ENCODE data around the gene SEPTIN10. TPM values are rescaled to one million over a fixed set of nuclear protein-coding genes. Genes with fewer than 3 reads are reported as not detected.

SEPTIN10 gene
- total RNA-seq, 1 donor from 2014 or later, result 57.4 TPM

DNA sequence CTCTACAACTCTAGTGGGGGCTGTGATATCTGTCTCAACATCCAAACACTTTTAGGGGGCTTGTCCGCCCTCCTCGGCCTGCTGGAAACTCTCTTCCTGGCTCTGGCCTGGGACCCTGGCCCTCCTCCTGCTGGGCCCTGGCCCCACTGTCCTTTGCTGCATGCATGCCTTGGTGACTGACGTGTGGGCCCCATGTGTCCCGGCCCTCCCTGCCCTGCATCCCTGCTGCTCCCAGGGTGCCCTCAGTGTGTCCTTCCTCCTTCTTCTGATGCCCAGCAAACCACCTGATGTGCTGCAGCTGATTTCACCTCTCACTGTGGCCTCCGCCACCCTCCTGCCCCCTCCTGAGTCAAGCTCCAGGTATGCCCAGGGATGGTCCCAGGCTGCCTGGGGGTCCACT is 101.7 kb downstream of the SEPTIN10 start:
- intact Hi-C loops (cut with DNase I), result loop anchor here (5.0 to 10.0 kb wide), 2 partner anchors 225 to 657 kb away; no protein-coding TSS in a partner anchor
- DNase-seq (ENCODE audit: low spot score), result no peak

DNA sequence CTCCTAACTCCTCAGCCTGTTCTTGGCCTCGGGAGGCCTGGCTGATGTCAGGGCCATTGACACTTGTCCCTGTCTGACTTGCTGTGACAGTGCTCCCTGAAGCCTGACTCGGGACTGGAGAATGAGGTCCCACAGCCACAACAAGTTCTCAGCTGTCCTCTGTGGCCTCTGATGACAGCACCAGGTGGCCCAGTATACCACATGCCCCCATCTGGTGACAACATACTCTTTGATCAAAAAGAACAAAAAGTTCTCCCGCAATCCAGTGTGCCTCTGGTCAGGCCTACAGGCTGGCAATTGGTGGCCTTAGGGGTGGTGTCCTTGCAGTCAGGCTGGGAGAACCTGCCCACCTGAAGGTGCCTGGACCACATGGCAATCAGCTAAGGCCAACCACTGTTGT is 102.6 kb downstream of the SEPTIN10 start:
- DNase-seq (ENCODE audit: low spot score), result no peak
- intact Hi-C loops (cut with DNase I), result loop anchor here (5.0 to 10.0 kb wide), 2 partner anchors 224 to 656 kb away; no protein-coding TSS in a partner anchor

DNA sequence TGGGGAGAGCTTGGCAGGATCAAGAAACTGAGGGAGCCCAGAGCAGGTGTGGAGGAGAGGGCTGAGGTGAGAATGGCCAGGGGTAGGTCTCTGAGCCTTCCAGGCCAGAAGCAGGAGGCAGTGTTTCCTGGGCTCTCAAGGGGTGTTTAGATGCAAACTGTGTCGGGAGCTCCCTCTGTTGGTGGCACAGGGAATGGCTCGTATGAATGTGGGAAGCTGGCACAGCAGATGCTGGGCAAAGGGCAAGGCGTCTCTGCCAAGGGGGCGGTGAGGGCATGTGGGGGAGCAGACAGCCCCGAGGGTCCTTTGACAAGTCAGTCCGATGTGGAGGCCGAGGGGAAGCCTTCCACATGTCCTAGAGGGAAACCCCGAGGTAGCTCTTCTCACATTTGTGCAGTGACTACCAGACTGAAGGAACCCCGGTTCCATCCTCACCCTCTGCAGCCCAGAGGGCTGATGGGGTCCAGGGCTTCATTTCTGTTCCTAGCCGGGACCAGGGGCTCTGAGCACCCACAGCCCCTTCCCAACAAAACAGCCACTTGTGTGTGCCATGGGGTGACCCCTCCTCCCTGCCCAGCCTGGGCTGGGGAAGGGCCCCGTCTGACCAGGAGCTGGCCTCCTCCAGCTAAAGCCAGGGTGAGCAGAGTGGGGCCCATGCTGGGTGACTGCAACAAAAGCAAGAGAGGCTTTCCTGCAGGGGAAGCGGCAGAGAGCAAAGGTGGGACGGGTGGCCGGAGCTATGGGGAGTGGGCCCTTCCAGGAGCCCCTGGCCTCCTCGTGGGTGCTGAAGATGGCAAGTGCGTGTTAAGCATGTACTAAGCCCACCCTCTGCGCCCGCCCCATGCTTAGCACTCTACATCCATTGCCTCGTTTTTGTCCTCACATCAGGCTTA is 103.4 kb downstream of the SEPTIN10 start:
- peak; percentile 83 for DNase-seq (ENCODE audit: low spot score)
- intact Hi-C loops (cut with DNase I), result loop anchor here (1.0 to 10.0 kb wide), 3 partner anchors 223 to 656 kb away; no protein-coding TSS in a partner anchor

DNA sequence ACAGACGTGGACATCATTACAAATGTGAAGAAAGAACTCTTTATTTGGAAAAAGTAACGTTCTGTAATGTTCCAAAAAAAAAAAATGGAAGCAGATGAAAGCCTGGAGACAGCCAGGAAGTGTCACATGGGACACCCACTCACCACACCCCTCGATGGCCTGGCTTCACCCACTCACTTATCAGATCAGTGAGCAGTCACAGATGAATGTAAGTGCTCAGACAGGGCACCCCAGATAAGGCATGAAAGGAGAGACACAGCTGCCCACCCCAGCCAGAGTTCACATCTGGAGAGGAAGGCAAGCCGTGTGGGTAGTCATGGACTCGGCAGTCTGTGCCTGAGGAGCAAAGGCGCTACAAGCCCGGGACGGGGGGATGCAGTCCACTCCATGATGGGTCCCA is 105.2 kb downstream of the SEPTIN10 start:
- intact Hi-C loops (cut with DNase I), result no loop called here
- no peak for DNase-seq (ENCODE audit: low spot score)

DNA sequence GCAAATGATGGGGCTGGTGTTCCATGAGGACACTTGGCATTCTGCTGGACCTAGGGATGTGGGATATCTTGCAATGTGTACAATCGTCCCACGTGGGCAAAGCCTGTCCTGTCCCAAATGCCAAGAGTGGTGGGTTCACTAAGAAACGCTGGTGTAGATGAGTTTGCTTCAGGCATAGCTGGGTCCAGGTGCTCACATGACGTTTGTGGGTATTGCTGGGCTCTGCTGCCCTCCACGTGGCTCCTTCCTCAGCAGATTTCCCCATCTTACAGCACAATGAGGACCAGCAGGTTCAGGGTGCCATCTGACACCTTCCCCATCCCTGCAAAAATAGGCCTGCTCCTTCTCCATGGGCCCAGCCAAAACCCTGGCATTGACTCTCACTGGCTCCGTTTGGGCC is 105.9 kb downstream of the SEPTIN10 start:
- intact Hi-C loops (cut with DNase I), result no loop called here
- no peak for DNase-seq (ENCODE audit: low spot score)

DNA sequence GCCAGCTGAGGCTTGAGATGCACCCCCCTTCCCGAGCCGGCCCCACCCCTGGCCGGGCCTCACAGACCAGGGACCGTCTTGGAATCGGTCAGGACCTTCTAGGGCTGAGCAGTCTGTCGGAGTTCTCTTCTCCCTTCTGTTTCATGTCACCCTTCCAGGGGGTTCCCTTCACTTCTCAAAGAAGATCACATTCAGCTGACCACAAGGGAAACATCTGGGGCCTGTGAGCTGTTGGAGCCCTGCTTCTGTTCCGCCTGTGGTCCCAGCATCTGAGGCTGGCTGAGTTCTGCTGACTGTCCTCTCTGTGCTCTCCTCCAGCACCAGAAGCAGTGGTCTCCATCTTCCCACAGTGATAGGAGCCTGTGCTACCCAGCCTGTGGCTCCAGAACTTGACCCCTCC is 106.5 kb downstream of the SEPTIN10 start:
- intact Hi-C loops (cut with DNase I), result no loop called here
- no peak for DNase-seq (ENCODE audit: low spot score)

DNA sequence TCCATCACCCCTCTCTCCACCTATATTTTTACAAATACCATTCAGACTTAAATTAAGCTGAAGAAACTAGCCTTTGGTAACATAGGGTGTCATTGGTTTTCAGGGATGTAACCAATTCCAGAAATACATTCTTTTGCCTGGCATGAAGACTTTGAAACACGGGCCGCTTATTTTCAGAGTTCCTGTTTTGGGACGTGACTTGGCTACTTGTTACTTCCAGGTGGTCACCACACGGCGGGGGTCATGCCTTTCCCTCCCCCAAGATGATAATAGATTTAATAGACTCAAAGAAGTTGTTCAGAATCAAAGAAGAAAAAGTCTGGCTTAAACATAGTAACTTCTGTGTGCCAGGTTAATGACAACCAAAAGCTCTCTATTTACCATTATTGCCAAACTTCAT is 110.6 kb downstream of the SEPTIN10 start:
- intact Hi-C loops (cut with DNase I), result no loop called here
- no peak for DNase-seq (ENCODE audit: low spot score)

DNA sequence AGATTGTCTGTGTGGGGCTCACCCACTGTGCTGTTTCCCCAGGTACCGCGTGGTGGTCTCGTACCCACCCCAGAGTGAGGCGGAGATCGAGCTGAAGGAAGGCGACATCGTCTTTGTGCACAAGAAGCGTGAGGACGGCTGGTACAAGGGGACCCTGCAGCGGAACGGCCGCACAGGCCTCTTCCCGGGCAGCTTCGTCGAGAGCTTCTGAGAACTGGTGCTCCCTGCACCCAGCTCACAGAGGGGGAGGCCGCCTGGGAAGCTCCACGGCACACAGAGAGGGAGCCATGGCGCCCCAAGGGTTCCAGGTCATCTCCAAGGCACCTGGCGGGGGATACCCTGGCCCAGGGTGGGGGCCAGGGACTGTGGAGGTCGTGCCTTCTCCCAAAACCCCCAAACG is 112.3 kb downstream of the SEPTIN10 start:
- DNase-seq (ENCODE audit: low spot score), result no peak
- intact Hi-C loops (cut with DNase I), result no loop called here

DNA sequence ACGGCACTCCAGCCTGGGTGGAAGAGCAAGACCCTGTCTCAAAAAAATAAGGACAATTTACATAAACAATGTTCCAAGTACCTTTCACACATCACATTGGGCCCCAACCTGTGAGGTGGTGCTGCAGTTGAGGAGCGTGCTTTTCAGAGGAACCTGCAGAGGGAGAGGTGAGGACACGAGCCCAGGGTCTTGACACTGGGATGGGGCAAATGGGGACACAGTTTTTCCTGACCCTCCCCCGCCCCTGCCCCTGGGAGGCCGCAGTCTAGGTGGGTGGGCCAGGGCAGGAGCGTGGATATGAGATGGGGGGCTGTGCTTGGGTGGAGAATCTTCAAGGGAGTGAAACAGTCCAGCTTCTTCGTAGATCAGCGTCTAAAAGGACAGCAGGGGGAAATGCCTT is 112.9 kb downstream of the SEPTIN10 start:
- no peak for DNase-seq (ENCODE audit: low spot score)
- intact Hi-C loops (cut with DNase I), result no loop called here

DNA sequence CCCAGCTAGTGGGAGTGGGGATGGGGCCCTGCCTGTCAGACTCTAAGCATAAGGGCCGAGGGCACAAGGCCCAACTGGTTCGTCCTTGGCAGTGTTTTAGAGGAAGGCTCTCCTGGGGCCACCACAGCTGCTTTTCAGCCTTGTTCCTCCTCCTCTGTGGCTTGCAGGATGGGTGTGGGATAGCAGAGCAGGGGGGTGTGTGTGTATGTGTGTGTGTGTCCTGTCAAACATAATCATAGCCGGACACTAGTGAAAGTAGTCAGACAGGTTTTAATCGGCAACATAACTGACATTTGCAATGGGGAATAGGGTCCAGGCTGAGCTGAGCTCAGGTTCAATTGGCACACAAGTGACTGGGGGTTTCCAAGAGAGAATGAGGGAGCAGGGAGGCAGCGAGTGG is 114.2 kb downstream of the SEPTIN10 start:
- DNase-seq (ENCODE audit: low spot score), result no peak
- intact Hi-C loops (cut with DNase I), result no loop called here

DNA sequence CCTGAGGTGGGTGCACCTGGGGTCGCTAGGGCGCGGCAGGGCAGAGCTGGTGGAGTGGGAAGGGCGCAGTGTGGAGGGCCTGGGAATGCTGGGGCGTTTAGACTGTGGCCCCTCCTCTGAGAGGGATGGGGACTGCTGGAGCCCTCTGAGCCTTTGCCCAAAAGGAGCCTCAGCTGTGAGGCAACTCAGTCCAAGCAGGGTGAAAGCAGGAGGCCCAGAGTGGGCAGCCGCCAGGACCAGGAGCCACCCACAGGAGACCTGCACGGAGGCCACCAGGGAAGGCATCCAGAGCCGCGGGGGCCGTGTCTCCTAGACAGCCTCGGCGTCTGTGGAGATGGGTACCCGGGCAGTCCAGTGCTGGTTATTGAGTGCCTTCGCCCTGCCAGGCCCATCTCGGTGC is 114.9 kb downstream of the SEPTIN10 start:
- intact Hi-C loops (cut with DNase I), result no loop called here
- no peak for DNase-seq (ENCODE audit: low spot score)

DNA sequence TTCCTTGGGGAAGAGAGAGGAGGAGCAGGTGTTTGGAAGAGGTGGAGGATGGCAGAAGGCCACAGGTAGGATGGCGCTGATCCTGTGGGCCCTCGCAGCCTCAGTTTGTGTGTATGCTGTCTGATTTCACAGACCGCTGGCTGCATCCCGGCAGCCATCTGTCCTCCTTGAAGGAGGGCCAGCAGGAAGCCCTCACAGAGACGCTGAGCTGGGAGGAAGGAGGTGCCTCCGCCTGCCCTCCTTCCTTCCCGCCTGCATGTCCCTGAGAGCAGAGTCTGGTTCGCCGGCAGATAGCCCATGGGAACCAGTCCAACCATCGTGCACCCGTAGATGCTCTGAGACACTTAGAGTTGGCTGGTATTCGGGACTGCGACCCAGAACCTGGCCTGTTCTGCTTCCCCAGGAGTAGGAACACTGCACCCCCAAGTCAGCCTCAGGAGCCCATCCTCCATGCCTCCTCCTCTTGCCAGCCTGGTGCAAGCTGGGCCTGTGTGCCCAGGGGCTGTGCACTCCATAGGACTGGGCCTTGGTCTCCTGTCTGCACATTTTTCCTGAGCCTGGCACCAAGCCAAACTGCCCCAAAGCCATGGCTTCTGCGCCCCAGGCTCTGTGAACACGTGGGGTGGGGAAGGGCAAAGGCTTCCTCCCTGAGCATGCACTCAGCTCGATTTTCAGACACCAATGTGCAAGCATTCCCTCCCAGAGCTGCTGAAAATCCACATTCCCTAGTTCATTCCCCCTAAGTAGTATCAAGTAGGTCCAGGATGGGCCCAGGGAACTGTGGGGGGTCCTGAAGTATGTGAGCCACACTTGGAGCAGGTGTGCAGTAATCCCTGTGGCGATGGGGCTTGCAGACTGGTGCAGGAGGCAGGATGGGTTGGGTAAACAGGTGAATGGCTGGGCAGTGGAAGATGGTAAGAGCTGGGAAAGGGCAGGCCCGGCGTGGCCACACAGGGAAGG is 115.6 kb downstream of the SEPTIN10 start:
- intact Hi-C loops (cut with DNase I), result no loop called here
- no peak for DNase-seq (ENCODE audit: low spot score)

DNA sequence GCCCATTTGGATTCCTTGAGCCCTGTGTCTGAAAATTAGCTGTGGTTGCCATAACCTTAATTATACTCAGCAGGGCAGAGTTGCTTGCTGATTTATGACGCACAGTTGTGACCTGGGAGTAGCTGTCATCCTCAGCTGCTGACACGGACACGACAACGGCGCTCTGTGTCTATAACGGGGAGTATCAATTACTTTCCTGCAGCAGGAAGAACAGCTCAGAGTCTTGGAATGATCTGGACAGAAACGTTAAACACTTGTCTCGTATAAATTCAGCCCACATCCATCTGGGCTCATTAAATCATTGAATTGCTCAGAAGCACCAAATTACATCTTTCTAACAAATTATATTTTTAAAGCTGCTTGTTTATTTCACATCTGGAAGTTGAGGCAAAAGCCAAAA is 116.3 kb downstream of the SEPTIN10 start:
- no peak for DNase-seq (ENCODE audit: low spot score)
- intact Hi-C loops (cut with DNase I), result no loop called here

DNA sequence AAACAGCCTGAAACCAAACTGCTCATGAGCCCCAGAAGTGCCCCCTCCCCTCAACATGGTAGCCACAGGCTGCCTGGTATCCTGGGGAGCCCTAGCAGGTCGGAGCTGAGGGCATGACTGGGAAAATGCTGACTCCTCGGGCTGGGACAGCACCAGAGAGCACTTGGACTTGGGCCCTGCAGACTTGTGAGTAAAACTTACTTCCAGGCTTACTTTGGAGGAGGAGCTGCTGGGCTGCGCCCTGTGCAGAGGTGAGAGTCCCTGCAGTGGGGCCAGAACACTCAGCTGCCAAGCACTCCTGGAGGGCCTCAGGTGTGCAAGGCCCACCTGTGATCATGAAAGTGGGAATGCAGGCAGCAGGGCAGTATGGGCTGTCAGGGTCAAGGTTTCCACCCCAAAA is 119.4 kb downstream of the SEPTIN10 start:
- no peak for DNase-seq (ENCODE audit: low spot score)
- intact Hi-C loops (cut with DNase I), result loop anchor here (2.0 kb wide), 1 partner anchor 46 kb away; no protein-coding TSS in a partner anchor

DNA sequence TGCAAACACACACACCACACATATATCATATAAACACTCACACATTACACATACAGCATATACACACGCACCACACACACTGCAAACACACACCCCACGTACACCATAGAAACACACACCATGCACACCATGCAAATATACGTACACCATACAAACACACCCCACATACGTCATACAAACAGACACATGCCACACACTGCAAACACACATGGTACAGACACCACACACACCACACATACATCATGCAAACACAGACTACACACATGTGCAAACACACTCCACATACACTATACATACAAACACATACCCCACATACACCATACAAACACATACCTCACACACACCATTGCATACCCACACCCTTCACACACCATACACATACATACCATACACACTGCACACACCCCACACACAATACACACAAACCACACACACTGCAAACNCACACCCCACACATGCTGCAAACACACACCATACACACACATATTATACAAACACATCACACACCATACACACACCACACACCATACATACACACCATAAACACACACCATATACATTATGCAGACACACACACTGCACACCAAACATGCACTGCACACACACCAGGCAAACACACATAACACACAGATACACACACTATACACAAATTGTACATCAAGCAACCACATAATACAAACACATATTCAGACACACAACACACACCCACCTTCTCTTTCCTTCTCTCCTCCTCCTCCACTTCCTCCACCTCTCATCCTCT is 120.4 kb downstream of the SEPTIN10 start:
- DNase-seq (ENCODE audit: low spot score), result no peak
- intact Hi-C loops (cut with DNase I), result no loop called here

Other genes with a start within 250 kb of the SEPTIN10 start
- gene SOWAHC, start 398 bp upstream of the SEPTIN10 start, total RNA-seq, result 2.4 TPM
- 30.1 TPM for gene RGPD5, start 180.3 kb upstream of the SEPTIN10 start, total RNA-seq

All from cardiac septum (tissue), 1 donor.